GM19035 (cell line): Measurements from ENCODE around the gene MMUT.
"Not testable (repeated sequence)": the region's sequence is repeated elsewhere in the genome, so short reads cannot be mapped to it uniquely, and the experiment has no call there.

Source experiments
- ATAC-seq: cut with Tn5 transposase; IDR thresholded peaks from one replicate; pipeline ENCODE4 v1.9.1; 2021; ENCODE audit not compliant: unreplicated experiment

The MMUT gene

GRCh38 chr6:49430187-49430586, 32.9 kb downstream of the MMUT start:
- ATAC-seq = no peak

- no peak for ATAC-seq
These were observed 39.2 kb downstream of the MMUT start for GRCh38 chr6:49423817-49424216.

DNA sequence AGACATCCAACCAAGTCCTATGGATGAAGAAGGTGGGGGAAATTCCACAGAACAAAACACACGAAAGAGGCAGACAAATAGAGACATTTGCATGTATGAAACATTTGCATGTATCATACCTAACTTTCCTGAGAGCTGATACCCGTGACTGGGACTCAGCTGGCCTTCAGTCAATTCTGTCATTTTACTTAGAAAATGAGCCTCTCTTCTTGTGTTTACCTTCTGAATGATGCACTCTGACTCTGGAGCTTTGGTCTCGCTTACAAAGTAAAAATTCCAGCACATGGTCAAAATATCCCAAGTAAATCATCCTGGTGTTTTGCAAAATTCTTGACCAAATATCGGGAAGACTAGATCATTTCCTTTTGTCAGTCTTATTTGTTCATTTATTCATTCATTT, 46.9 kb downstream of the MMUT start:
- no peak for ATAC-seq

GRCh38 chr6:49415358-49415757, 47.7 kb downstream of the MMUT start:
- ATAC-seq = no peak

GRCh38 chr6:49410564-49410963, 52.5 kb downstream of the MMUT start:
- ATAC-seq = no peak

- ATAC-seq = peak; percentile 91
These were observed 53.0 kb downstream of the MMUT start for GRCh38 chr6:49409951-49410542.

DNA sequence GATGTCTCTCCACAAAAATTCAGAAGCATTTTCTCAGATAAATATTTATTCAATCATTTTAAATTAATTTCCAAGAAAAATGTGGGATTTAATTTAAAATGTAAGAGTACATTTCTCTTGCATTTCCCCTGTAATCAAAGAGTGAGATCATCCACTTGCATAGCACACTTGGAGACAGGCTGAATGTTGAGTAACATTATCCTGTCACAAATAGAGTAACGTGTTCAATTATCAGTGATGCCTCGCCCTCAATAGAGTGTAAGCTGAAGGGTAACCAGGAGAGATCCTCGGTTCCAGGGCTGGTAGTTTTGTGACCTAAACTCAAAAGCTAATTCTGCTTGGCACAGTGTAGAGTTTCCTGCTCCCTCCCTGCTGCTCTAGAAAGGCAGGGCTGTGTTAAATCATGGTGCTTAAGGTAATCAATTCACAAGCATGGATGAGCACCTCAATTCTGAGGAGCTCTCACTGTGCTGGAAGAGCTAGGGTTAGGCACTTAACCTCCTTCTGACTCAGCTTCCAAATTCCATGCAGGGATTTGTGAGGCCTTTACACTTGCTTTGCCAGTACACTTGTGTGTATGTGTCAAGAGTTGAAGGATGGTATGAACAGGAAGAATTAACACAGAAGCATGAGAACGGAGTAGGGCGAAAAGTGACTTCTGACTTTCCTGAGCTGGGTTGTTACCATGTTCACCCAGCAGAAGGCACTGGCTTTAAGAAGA, 56.6 kb downstream of the MMUT start:
- no peak for ATAC-seq

DNA sequence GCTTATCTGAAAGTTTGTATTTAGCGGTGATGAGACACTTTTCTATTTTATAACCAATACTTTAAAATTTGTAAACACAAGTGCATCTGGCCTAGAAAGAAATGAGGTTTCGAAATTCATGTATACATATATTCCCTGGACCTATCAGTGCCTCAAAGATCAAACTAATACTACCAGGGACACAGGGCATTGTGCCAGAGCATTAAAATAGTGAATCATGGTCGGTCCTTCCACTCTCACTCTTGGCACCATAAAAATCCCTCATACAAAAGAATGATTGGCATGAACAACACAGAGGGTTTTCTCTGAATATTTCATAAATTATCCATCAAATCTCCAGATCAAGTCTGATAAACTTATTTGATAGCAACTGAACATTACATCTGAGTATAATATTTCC, 62.0 kb downstream of the MMUT start:
- no peak for ATAC-seq

- not testable (repeated sequence) for ATAC-seq
These were observed 76.2 kb downstream of the MMUT start for GRCh38 chr6:49386667-49387508.

DNA sequence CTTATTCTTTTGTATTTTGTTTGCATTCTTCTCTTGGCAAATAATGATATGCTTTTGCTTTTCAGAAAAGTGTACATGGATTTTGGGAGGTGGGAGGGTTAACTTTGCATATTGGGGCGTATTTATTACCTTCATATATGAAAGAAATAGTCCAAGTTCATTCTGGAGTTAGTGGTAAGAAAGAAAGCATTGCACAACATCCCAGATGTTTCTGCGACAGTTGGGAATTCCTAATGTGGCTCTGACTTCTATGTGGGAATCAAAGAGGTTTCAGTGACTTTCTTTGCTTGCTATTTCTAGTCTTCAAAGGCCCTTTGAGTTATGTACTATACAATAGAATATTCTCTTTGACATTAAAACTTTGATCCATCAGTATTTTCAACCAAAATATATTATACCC, 78.1 kb downstream of the MMUT start:
- no peak for ATAC-seq
